ENCODE measurements around the gene STK24.
A peak's percentile ranks its signal among the peaks of the same experiment; 100 is the strongest.
"Not testable (repeated sequence)": the region's sequence is repeated elsewhere in the genome, so short reads cannot be mapped to it uniquely, and the experiment has no call there.

Gene STK24

GRCh38 chr13:98428256-98428966, 148.5 kb downstream of the STK24 start:
- DNase-seq, result no peak

GRCh38 chr13:98427331-98427995, 149.4 kb downstream of the STK24 start:
- DNase-seq, result no peak

GRCh38 chr13:98423417-98423816, 153.5 kb downstream of the STK24 start:
- DNase-seq, result no peak

GRCh38 chr13:98422046-98422445, 154.9 kb downstream of the STK24 start:
- DNase-seq, result no peak

- DNase-seq, result no peak
Measured at GRCh38 chr13:98420554-98421175, 156.2 kb downstream of the STK24 start.

GRCh38 chr13:98419786-98420553, 156.9 kb downstream of the STK24 start:
- DNase-seq, result no peak

- peak; percentile 98 for DNase-seq
Measured at GRCh38 chr13:98416408-98416807, 160.5 kb downstream of the STK24 start.

GRCh38 chr13:98415326-98416070, 161.4 kb downstream of the STK24 start:
- no peak for DNase-seq

GRCh38 chr13:98413796-98414195, 163.1 kb downstream of the STK24 start:
- no peak for DNase-seq

GRCh38 chr13:98413278-98413677, 163.6 kb downstream of the STK24 start:
- not testable (repeated sequence) for DNase-seq

- DNase-seq, result no peak
Measured at GRCh38 chr13:98411617-98412265, 165.2 kb downstream of the STK24 start.

GRCh38 chr13:98411013-98411412, 165.9 kb downstream of the STK24 start:
- no peak for DNase-seq

GRCh38 chr13:98410612-98411011, 166.3 kb downstream of the STK24 start:
- DNase-seq, result no peak

- no peak for DNase-seq
Measured at GRCh38 chr13:98409281-98409680, 167.6 kb downstream of the STK24 start.

- no peak for DNase-seq
Measured at GRCh38 chr13:98407575-98407974, 169.3 kb downstream of the STK24 start.

GRCh38 chr13:98406971-98407370, 169.9 kb downstream of the STK24 start:
- DNase-seq, result peak; percentile 55

GRCh38 chr13:98406427-98406826, 170.5 kb downstream of the STK24 start:
- DNase-seq, result no peak

- peak; percentile 35 for DNase-seq
Measured at GRCh38 chr13:98405690-98406344, 171.1 kb downstream of the STK24 start.

GRCh38 chr13:98405107-98405571, 171.8 kb downstream of the STK24 start:
- peak; percentile 63 for DNase-seq

- no peak for DNase-seq
Measured at GRCh38 chr13:98403076-98403475, 173.8 kb downstream of the STK24 start.

GRCh38 chr13:98401934-98402333, 175.0 kb downstream of the STK24 start:
- DNase-seq, result peak; percentile 64
